Body of pancreas (tissue), 4 donors: ENCODE data around the gene SMAD5.

ENCODE experiments used
- CTCF ChIP-seq, 7 experiments: fragments of 450-650 bp in 4 of 7; fragments of 200-600 bp in 3 of 7; sonication (generic) in 3 of 7; IDR thresholded peaks; one replicate each; pipeline ENCODE4 v1.5.1; 2016 to 2019; ENCODE audit warnings: antibody characterized with exemption in 7 of 7
- POLR2A ChIP-seq, 3 donors: fragments of 450-650 bp; IDR thresholded peaks; one replicate each; pipeline ENCODE4 v1.6.1; 2016; ENCODE audit warnings: antibody characterized with exemption in 3 of 3, mild to moderate bottlenecking in 2 of 3

DNA sequence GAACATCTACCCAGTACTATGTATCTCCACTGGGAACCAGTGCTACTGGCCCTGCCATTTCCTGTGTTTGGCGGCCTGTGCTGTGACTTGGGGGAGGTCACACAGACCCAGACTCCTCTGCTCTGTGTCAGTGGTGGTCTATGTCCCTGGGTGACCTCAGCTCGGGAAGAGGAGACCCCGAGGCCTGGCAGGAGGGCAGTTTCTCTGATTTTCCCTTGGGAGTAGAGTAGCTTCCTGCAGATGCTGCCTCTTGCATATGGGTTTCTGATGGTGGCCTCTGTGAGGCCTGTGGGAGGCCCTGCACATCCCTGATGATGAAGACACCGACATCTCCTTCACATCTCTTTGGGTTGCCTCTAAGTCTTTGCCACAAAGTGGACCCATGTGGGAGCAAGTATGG is 73.3 kb downstream of the SMAD5 start:
- no peak for TF ChIP-seq POLR2A (IDR thresholded peaks at IDR 0.05)
- TF ChIP-seq CTCF (IDR thresholded peaks at IDR 0.05): no peak
